ENCODE results near the gene FXR2.

GRCh38 chr17:7587420-7588151, 27.1 kb downstream of the FXR2 start:
- TF ChIP-seq CTCF (IDR thresholded peaks at IDR 0.05; ENCODE audit: low read depth, low read length, missing input control) (no peak), HNF4A (conservative IDR thresholded peaks at IDR 0.05) (no peak), HNF4G (IDR thresholded peaks at IDR 0.05) (no peak), JUND (IDR thresholded peaks at IDR 0.05) (no peak), GABPA (IDR thresholded peaks at IDR 0.05 in 1 of 2, conservative IDR thresholded peaks at IDR 0.05 in 1 of 2) (no peak), TAF1 (conservative IDR thresholded peaks at IDR 0.05) (no peak), ATF3 (IDR thresholded peaks at IDR 0.05) (no peak), ZBTB33 (IDR thresholded peaks at IDR 0.05) (no peak), RAD21 (IDR thresholded peaks at IDR 0.05) (no peak), REST (IDR thresholded peaks at IDR 0.05) (no peak), SP1 (IDR thresholded peaks at IDR 0.05) (no peak), FOXA1 (IDR thresholded peaks at IDR 0.05) (no peak)

Measured in liver (tissue), 3 donors.